CD4-positive, alpha-beta T cell treated with Interleukin-17A for 1 hour (primary cell): Measurements from ENCODE around the gene DNAJA2.
A peak's percentile ranks its signal among the peaks of the same experiment; 100 is the strongest.
"Not testable (repeated sequence)": the region's sequence is repeated elsewhere in the genome, so short reads cannot be mapped to it uniquely, and the experiment has no call there.

Experiments used
- DNase-seq: peaks from one replicate; pipeline ENCODE4 v3.0.0-alpha.2; 2020

DNAJA2 gene

DNA sequence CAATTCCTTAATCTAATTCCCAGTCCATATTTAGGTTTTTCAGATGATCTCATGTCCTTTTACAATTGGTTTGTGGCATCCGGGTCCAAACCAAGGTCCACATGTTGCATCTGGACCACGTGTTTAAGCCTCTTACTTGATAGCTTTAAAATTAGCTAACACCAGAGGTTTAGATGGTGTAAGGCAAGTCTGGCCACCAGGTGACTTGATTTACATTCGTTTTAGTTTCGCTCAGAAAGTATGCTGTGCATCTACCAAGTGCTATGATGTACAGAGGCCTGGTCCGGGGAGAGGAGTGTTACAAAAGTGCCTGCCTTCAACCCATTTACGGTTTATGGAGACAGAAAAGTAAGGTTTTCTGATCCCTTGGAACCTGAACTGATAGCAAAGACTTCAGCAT is 878 bp upstream of the DNAJA2 start:
- peak; percentile 61 for DNase-seq

DNA sequence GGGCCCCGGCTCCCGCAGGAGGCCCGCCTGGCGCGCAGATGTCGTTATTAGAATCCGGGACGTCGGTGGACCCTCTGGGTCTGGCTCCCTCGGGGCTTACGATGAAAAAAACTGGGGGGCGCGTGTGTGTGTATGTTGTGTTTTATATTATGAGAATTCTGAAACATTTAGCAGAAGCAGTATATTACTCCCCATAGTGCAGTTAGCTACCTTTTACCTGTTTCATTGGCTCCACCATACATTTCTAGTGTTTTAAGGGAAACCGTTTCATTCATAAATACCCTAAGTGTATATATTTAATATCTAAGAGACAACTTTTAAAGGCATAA is 486 bp upstream of the DNAJA2 start:
- no peak for DNase-seq

DNA sequence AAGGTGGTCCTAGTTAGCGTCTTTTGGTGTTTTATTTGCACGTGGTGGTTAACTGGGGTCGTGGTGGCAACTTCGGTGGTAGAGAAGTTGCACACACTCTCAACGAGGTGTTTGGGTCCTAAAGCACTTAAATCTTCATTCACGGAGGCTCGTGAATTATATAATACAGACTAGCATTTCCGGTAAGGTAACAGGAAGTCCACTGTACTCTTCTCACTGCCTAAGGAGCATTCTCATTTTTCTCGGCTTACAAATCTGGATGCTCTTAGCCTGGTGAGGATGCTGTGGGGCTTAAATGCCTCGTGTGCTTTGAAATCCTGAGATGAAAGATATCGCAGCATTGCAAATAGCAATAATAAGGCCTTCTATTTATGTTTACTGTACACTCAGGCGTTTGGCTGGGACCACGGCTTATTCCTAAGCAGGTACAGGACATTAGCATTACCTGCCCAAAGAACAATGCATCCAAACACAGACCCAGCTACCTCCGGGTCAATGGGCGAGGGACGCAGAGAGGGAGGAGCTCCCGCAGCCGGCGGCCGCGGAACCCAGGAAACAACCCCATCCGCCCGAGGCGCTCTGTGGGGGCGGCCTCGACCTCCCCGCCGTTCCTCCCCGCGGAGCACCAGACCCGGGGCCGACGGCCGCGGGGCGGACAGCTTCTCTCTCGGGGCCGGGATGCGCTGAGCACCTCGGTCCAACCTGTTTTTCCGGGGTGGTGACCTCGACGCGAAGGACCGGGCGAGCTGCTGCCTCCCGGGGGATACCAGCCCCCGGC is 856 bp downstream of the DNAJA2 start:
- DNase-seq: peak; percentile 65

DNA sequence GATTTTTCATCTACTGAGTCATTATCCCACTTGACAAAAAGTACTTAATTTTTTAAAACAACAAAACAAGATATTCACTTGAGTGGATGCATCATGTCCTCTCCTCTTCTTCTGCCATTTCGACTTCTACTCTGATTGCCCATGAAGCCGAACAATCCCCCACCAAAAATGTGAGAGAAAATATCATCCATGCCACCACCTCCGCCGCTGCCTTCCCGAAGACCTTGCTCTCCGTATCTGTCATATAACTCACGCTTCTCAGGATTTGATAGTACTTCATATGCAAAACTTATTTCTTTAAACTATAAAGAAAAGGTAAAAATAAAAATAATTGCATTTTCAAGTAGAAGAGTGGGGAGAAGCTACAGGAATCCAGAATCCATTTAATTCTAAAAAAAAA is 2.2 kb downstream of the DNAJA2 start:
- DNase-seq: no peak

DNA sequence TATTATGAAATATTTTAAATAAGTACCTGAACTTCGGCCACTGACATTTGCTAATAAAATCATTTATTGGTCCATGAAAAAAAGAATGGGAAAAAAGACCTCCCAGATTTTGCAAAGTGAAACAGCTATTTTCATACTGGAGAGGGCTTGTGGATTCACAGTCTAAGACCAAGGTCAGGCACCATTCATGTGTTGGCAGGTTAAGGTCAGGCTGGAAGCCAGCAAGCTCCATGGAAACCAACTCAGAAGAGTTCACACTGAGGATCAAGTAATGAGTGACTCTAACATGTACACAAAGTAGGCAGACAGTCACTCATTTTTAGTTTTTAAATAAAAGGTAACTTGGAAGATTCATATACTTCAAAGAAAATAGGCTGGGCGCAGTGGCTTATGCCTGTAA is 3.4 kb downstream of the DNAJA2 start:
- DNase-seq: no peak

DNA sequence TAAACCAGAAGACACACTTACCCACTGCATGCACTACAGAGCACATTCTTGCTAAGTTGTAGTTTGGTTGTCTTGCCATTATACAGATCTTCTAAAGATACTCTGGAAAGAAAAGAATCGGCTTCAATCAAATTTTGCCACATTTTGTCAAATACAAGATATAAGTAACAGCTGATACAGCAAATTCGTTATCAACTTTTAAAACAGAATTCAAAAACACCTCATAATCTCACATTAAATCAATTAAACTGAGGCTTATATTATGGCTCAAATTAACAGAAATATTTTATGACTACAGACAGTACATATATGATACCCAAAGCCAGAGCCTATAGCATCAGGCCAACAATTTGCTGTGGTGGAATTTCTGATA is 5.4 kb downstream of the DNAJA2 start:
- DNase-seq: no peak

DNA sequence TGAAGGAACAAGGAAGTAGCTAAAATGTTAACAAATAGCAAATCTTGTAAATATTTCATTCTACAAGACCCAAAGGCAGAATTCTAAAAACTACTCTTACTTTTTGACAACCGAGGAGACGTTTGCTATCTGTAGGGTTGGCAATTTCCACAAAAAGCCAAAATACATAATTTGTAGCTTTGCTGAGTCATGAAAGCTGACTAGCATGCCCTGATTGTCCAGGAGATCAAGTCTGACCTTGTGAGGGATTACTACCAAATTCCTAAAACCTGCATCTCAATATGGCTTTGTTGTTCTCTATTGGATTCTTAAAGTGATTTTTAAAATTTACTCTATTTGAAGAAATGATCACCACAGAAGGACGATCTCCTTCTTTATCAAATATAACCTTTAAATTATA is 10.8 kb downstream of the DNAJA2 start:
- DNase-seq: no peak

DNA sequence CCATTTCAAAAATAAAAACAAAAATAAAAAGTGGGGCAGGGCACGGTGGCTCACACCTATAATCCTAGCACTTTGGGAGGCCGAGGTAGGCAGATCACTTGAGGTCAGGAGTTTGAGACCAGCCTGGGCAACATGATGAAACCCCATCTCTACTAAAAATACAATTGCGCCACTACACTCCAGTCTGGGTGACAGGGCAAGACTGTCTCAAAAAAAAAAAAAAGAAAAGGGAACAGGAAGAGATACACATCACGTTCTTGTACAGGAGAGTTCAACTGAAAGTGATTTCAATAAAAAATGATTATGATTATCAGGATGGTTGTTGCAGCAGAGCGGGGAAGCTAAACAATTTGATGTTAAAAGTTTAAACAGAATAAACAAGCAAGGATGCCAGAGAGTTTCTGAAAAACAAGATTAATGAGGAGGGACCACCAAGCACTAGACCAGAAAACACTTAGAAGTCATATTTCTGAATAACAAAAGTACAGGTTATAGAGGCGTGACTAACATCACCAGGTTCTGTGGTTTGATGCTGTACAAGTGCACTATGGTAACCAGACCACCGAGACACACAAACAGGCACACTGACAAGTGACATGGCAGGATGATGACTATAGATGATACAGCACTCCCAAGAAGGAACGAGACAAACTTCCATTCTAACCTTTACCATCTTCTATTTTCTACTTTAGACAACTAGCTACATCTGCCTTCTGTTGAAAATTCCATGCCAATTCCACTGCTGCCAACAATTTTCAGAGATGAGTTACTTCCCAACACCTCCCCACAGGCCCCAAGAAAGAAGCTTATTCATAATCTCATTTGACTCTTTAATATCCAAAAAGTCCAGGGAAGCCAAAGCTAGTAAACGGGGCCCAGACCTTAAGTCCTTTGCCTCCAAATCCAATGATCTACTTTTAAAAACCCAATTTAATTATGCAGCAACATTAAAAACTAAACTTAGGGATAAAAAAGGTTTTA is 11.8 kb downstream of the DNAJA2 start:
- peak; percentile 52 for DNase-seq

DNA sequence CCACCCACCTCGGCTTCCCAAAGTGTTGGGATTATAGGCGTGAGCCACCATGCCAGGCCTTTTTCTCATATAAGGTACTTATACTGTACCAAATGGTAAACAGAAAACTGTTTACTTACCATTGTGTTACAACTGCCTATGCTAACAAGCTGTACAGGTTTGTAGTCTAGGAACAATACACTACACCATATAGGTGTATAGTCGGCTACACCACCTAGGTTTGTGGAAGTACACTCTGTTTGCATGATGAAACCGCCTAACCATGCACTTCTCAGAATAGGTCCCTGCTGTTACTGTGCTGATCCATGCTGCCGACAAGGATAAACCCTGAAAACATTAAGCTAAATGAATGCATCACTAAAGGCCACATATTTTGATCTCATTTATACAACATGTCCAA is 18.9 kb downstream of the DNAJA2 start:
- no peak for DNase-seq

DNA sequence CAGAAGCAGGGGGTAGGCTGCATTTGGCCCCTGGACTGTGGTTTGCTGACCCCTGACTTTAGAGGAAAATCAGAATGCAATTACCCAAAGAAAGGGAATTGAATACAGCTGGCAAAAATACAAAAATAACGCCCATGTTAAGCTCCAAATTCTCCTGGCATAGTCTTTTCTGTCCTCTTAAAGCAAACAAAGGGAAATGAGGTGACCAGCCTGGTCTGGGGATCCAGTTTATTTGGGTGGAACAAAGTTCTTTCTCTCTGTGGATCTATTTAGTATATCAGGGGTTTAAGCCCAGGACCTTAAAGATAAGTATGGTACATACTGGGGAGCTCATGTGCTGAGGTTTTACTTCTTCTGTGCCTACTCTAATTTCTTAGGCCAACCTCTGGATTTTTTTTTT is 23.5 kb downstream of the DNAJA2 start:
- DNase-seq: no peak

DNA sequence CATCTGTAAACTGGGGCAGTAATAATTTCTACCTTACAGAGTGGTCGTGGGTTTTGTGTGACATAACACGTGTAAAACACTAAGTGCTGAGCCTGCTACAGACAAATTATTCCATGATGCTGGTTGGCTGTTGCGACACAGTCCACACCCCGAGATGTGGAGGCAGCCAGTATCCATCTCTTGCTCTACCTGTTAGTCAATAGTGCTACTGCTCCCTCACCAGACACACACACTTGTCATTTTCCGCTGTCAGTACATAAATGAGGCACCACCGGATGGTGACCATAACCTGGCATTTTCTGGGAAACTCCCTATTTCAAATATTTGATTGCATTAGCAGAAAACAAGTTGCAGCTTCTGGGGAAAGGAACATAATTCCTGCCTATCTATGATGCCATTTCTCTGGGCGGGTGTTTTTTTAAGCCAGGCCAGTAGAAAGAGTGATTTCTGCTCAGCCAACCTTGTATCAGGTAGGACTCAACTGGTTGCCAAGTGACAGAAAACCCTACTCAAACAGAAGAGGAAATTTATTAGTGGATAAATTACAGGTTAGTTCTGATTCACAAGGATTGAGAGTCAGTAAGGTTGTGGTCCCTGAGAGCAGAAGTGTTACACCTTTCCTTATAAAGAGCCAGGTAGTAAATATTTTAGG is 24.1 kb downstream of the DNAJA2 start:
- DNase-seq: peak; percentile 43

DNA sequence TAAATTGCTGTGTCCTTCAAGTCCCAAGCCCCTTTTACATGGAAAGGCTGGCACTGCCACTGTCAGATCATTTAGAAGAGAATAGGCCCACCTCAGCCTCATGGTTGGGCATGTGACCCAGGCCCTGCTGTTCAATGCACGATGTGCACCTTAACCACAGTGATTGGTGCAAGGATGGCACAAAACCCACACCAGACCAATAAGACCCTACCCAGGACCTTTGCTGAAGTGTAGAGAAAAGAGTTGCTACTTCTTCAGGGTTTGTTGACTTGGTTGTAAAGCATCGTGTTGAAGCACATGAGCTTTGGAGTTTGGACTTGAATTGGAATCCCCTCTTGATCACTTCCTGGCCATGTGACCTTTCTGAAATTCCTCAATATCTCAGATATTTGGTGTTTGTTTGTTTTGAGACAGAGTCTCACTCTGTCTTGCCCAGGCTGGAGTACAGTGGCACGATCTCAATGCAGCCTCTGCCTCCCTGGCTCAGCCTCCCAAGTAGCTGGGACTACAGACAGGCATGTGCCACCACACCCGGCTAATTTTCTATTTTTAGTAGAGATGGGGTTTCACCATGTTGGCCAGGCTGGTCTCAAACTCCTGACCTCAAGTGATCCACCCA is 24.8 kb downstream of the DNAJA2 start:
- DNase-seq: no peak

DNA sequence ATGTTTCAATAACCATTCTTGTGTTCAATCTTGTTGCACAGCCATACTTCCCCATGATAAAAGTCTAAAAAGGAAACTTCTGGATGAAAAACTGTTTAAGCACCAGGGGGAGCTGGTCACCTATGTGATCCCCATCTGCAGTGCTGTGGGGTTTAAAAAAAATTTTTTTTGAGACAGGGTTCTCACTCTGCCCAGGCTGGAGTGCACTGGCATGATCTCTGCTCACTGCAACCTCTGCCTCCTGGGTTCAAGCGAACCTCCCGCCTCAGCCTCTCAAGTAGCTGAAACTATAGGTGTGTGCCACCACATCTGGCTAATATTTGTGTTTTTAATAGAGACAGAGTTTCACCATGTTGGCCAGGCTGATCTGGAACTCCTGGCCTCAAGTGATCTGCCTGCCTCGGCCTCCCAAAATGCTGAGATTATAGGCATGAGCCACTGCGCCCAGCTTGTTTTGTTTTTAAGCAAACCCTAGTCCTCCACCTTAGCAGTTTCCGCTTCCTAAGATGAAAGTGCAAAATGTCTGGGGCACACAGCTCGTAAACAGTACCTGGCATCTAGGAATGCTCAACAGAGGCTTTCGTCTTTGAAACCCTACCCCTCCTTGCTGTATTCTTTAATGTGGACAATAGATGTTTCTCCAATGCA is 25.4 kb downstream of the DNAJA2 start:
- DNase-seq: peak; percentile 64

DNA sequence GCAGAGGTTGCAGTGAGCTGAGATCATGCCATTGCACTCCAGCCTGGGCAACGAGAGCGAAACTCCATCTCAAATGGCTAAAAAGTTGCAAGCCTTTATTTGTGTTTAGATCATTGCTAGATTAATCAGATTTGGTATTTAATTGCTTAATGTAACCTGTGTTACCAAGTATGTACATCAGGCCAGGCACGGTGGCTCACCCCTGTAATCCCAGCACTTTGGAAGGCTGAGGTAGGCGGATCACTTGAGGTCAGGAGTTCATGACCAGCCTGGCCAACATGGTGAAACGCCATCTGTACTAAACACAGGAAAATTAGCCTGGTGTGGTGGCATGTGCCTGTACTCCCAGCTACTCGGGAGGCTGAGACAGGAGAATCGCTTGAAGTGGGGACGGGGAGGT is 28.8 kb downstream of the DNAJA2 start:
- DNase-seq: not testable (repeated sequence)

DNA sequence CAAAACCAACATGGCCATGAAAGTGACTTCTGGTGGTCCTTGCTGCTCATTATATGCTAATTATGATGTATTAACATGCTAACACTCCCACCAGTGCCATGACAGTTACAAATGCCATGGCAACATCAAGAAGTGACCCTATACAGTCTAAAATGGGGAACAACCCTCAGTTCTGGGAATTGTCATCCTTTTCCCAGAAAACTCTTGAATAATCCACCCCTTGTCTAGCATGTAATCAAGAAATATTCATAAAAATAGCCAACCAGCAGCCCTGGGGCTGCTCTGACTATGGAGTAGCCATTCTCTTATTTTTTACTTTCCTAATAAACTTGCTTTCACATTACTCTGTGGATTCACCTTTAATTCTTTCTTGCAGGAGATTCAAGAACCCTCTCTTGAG is 35.9 kb downstream of the DNAJA2 start:
- DNase-seq: no peak

DNA sequence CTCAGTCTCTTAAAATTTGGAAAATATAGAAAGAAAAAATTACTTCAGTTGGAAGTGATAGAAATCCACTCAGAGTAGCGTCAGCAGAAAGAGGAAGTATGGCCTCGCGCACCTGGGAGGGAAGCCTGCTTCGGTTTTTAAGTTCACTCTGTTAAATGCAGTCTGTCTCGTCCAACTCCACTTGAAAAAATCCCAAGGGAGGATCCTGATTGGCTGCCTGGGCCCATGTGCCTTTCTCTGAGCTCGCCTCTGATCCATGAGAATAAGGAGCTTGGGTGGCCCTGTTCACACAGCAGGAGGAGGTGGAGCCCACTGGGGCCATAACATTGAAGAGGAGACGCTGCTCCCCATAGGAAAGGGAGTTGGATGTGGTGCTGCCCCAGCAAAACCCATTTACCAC is 40.7 kb downstream of the DNAJA2 start:
- no peak for DNase-seq

DNA sequence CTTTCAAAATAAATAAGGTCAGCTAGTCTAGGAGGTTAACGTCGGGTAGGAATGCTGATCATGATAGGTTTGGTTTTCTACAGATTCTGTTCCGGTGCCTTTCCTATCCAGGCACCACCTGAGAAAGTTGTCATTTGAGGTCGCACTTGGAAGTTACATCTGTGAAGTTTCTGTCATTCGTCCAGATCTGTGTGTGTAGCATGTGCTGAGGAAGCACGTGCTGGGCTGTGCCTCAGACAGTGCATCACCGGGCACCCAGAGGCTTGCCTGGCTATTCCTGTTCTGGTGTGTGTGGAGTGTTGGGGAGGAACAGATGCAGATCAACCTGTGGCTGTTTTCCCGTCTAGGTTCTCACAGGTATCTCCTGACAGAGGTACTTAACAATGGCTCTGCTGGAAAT is 42.6 kb downstream of the DNAJA2 start:
- DNase-seq: no peak

DNA sequence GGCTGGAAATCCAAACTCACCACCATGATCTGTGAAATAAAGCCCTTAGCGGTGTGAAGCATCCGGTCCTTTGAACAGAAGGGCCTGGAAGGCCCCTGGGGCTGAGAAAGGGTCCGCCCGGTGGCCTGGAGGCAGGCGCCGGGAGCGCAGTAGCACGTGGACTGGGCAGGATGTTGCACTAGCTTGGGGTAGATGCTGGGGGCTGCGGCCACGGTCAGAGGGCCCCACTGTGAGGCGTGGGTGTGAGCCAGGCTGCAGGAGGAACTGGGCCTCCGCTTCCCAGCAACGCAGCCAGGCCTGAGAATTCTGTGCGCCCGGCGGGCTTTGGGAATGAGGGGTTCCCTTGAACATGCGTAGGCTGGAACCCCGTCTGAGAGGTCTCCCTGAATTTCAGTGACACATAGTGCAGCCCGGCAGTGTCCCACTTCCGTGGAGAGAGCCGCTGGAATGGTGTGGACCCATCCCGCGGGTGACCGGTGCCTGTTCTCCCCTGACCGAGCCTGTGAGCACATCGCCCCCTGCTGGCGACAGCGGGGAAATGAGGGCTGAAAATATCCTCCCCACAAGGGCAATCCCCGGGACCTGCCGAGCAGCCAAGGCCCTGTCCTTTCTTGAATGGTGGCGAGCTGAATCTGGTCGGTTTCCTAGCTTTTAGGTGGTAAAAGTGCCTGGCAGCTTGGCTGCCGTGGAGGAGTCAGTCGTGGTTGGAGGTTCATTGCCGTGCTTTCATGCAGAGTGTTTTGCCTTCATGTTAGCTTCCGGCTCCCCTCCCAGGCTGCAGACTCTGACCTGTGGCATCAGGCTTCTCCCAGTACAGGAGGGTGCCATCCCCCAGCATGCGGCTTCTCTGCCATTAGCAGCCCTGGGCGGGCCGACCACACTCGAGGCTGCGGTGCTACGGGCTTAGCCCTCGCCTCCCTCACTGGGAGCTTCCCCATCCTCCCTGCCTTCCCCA is 43.8 kb downstream of the DNAJA2 start:
- peak; percentile 67 for DNase-seq

DNA sequence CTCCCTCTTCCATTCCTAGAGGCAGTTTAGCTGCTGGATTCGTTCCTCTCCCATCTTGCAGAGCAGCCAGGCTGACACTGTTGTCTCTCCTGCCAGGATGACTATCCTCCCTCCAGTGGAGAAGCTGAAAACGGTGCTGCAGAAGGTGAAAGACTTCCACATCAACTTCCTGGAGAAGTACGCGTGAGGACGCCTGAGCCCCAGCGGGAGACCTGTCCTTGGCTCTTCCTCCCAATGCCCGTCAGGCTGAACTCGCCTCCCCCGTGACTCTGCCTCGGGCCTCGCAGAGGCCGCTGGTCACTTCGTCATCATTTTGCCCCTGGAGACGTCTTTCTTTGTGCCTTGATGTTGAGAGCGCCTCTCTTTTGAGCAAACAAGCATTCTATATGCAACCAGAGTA is 44.7 kb downstream of the DNAJA2 start:
- no peak for DNase-seq

DNA sequence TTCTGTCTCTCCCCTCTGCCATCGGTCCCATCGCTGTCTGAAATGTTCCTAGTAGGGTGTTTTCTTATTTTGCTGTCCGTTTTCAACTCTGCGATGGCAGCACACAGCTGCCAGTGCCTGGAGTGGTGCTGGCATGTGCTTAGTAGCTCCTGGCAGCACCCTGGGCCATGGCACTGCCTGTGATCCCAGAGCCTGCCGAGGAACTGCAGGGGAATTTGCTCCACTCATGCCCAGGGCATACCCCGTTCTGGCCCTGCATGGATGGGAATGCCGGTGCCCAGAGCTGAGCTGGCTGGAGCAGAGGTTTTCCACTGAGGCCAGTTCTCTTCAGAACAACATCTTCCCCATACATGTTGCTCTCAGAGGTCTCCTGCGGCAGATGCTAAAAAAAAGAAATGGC is 46.2 kb downstream of the DNAJA2 start:
- DNase-seq: no peak

DNA sequence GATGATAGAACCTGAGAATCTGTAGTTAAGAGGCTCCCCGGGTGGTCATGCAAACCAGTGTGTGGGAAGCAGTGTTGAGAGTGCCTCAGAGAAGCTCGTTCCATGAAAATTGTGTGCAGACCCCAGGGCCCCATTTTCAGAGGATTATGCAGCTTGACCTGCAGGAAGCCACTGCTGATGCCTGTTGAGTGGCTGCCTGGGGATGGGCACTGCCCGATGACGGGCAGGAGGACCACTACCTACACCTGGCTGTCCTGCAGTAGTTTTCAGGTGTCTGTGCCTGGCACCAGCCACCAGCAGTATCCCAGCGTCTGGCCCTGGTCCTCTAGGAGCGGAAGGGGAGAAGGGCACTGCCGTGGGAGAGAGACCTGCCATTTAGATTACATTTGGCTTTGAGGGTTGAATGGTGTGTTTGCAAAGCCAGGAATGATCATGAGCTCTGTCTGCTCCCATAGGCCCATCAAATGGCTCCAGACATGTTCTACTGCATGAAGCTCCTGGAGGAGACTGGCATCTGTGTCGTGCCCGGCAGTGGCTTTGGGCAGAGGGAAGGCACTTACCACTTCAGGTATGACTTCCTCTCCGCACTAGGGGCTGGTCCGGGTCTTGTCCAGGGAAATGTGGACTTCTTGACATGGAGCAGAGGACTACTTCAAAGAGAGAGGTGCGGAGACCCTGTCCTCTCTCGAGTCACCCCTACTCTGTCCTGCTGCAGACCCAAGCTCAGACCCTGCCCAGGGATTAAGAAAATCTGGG is 46.8 kb downstream of the DNAJA2 start:
- no peak for DNase-seq
